UCSD-AML1 (cell line): ENCODE results near the gene FCRL2.

Source experiments
- DNase-seq: peaks from one replicate; lab custom pipeline; 2025; ENCODE audit not compliant: unreplicated experiment; lab: John Stamatoyannopoulos, UW

Gene FCRL2, protein sequence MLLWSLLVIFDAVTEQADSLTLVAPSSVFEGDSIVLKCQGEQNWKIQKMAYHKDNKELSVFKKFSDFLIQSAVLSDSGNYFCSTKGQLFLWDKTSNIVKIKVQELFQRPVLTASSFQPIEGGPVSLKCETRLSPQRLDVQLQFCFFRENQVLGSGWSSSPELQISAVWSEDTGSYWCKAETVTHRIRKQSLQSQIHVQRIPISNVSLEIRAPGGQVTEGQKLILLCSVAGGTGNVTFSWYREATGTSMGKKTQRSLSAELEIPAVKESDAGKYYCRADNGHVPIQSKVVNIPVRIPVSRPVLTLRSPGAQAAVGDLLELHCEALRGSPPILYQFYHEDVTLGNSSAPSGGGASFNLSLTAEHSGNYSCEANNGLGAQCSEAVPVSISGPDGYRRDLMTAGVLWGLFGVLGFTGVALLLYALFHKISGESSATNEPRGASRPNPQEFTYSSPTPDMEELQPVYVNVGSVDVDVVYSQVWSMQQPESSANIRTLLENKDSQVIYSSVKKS

DNA sequence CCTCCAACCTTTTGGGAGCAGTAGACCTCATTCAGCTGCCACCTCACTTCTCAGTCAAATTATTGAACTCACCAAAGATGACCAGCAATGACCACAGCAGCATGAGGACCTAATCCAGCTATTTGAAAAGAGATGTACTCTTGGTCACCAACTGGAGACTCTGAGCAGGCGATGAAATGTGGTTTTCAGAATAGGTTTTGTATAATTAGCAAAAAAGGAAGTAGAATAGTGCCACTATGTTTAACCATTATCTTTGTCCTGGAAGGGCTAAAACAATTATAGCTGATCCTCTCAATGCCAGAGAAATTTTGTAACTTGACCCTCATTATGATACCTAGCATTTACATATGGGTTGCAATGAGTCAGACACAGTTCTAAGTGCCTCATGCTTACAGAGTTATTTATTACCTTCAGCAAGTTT, at the start of gene FCRL2:
Gene FCRL2, minus strand, starts transcription at position 162 of the 421 bp plus-strand sequence. Its CDS starts 59 bp downstream, at position 103.
- DNase-seq: no peak

DNA sequence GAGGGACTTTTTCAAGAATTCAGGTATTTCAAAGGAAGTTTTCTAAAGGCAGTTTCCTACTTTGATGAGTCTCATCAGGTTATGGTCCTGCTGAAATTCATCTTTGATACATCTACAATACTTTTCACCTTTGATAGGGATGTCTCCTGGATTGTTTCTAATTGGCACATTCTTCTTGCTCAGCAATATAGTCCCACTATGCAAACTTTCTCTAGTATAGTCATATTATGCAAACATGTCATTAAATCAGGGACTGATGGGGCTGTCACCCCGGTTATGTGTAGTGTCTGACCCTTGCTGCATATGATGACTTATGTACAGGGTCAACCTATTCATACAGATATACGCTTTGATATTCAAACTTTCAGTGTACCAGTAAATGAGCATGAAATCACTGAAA, 43.4 kb upstream of the FCRL2 start:
- no peak for DNase-seq

DNA sequence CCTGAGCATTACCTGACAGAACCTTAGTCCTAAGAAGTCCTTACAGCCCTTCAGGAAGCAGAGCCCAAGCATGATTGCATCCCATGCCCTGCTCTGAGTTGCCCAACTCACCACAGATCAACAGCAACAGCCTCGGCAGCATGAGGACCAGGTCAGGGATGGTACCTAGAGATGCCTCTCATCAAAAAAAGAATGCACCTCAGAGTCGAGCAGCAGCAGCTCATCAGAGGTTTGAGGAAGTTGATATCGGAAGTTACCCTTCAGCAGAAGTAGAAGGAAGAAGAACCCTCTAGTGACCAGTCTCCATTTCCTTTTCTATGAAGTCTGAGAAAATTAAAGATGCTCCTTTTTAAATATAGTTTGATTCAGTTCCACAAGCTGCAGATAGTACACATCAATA, 43.0 kb upstream of the FCRL2 start, which contains the start of gene FCRL1:
Gene FCRL1, minus strand, starts transcription at position 225 of the 400 bp plus-strand sequence. Its CDS starts 83 bp downstream, at position 142.
- DNase-seq: no peak

DNA sequence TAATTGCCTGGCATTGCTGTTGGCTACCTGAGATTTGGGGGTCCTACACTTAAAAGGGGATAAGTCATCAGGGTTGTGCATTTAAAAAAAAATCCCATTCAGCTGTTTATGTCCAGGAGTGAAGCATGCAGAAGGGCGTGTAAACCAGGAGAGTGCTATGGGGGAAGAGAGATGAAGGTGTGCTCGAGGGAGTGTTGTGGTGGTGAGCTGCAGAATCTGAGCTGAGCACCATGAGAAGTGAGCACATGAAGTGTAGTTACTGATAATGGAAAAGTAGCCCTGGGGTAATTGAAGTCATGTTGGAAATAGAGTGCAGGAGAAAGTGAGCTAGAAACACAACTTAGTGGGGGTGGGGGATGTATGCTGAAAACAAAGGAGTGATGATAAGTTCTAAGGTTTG, 42.3 kb upstream of the FCRL2 start:
- DNase-seq: no peak

DNA sequence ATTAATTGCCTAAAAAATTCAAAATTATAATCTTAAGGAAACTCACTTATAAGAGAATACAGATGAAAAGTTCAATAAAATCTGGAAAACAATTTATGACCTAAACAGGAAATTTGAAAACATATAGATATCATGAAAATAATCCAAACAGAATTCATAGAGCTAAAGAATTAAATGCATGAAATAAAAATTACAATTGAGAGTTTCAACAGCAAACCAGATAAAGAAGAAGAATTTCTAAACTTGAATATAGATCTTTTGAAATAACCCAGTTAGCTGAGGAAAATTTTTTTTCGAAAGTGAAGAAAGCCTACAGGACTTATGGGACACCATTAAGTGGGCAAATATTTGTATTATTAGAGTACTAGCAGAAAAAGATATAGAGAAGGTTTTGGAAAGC, 36.3 kb upstream of the FCRL2 start:
- no peak for DNase-seq

DNA sequence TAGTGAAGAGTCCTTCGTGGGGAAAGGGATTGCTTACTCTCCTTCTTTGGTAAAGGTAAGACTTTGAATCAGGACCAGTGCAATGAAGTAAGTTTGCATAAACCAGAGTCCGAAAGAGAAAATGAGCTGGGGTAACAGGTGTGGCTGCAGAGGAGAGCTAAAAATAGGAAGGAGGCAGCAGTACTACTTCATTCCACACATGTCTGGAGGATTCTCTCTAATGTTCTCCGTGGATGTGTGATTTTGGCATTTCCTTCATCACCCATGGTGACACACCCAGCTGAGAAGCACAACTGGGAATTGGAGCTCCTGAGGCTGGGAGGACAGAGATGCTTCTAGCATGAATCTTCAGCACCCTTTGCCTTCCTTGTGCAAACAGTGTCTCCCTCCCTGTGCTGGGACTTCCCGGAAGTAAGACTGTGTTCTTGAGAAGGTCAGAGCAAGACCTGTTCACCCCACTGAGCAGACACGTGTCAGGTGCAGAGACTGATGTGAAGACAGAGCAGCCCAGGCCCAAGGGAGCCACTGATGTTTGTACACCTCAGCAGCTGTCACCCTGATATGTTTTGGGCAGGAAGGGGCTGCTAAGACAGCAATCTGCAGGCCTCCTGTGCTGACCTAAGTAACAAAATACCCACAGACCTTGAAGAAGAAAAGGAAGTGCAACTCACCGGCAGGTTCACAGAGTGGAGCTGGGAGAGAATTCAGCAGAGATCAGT, 29.7 kb upstream of the FCRL2 start:
- DNase-seq: no peak

DNA sequence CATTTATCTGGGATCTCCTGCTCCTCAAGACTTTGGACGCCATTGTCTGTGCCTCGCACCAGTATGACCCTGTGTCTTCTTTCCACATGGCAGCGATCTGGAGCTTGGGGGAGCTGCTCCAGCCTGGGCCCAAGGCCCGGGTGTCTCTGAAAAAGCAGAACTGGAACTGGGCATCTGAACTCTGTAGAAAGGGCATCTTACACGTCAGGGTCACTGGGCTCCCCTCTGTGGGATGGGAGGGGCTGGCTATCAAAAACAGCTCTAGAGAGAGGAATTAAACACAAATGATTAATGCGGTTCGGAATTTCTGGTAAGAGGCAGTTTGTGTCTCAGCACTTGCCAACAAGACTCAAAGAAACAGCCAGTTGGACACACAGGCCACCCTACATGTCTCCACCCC, 26.9 kb upstream of the FCRL2 start:
- DNase-seq: no peak

DNA sequence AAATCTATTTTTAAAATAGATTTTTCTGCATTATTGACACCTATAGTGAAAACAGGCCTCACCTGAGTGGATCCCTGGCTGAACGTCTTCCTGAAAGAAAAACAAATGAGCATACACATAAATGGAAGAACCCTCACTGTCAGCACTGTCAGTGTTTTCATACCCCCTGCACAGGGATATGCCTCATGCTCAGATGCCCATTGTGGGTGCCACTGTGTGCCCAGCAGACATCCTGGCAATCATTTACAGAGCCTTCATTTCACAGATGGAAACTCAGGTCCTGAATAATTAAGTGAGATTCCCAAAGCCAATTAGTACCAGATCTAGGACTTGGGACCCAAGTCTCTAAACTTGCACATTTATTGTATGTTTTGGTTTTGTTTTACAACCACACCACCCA, 23.1 kb upstream of the FCRL2 start:
- no peak for DNase-seq

DNA sequence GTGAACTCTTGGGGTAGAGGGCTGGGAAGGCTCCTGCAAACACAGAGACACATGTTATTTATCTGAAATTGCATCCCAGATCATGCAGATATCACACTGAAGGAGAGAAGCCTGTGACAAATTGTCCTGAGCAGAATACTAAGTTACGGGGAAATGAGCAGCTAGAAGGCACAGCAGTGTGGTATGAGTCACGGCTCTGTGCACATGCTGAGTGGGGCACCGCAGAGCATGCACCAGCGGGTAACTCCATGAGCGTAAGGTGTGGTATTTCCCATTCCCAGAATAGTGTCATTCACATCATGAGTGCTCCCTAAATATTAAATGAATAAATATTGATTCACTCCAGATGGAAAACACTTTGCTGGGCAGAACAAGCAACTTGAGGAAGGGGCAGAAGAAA, 21.3 kb upstream of the FCRL2 start:
- DNase-seq: no peak

DNA sequence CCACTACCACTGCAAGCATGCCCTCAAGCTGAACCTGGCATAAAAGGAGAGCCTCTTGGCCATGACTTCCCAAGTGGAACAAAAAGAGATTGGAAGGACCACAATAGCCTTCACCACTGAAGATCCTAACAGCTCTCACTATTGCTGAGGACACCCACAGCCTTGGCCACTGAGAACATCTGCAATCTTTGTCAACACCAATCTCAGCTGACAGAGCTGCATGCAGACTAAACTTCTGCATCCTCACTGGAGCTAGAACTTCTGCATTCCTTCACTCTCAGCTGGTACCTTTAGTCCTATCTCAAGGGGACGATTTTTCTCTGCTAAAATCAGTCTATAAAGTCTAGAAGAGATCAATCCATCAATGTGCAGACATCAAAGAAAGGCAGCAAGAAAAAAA, 8.3 kb upstream of the FCRL2 start:
- DNase-seq: no peak

DNA sequence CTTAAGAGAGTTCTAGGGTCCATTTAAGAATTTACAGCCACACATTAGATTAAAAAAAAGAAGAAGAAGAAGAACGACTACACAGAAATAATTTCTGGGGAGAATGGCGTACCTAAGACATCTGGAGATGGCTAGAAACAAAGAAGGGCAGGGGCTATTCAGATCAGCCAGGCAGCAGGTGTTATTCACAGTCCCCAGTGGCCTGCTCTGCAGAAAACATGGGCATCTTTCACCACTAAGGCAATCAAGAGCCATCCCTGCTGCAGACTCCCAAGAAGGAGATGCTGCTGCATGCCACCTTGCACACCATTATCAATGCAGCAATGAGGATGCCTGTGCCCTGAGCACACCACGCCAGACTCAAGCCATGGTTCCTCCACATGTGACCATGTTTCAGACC, 7.9 kb upstream of the FCRL2 start:
- no peak for DNase-seq

DNA sequence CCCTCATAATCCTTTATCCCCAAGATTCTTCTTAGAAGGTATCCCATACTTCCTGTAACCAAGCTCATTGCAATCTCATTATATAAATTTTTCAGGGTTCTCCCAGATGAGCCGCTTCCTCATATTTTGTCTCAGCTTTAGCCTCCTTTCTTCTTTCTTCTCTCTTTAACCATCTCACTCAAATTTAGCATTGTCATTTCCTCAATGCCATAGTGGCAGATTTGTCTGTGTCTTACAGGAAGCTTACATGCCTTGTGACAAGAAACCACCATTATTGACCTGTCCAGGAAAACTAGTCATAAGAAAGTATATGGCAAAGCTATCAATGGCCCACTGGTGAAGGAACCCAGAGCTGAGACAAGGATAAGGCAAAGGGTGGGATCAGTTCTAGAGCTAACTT, 6.0 kb upstream of the FCRL2 start:
- no peak for DNase-seq

DNA sequence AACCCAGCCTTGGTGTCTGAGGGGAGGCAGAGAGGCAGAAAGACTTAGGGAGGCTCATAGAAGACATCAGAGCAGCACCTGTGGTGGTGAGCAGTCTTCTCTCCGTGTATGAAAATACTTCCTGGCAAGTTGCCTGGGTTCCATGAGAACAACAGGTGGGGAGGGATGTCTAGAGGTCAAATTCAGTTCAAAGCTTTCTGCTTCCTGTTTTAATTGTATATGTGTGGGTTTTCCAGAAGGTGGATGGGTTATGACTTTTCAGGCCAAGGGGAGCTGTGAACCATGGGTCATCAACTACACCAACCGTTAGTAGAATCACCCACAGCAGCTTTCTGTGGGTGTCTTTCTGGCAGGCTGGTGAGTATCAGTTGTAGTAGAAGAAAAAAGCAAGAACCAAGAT, 4.1 kb upstream of the FCRL2 start:
- DNase-seq: no peak

DNA sequence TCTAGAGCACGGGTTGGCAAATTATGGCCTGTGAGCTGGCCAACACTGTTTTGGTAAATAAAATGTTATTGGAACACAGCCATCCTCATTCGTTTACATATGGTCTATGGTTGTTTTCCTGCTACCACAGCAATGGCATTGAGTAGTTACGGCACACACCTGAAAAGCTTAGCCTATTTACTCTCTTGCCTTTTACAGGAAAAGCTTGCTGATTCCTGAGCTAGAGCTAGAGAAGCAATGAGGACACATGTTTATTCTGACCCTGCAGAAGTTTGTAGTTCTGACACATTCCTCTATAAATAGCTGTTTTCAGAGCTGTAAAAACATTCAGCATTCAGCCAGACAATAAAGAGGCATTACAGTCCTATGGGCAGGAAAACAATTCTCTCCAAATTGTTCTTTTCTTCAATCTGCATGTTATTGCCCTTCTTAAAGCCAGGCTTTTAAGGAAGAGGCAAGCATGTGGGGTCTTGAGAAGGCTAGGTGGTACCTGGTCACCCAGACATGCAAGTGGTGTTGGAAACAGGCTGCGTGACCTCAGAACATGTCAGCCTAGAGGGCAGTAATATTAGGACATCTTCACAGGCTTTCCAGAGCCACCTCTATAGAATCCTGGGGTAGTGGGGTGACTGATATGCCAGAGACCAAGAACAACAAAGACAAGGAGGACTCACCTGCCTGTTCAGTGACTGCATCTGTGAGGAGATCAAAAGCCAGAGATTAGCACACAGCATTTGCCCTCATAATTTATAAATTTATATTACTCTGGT, 1.6 kb downstream of the FCRL2 start:
- no peak for DNase-seq

DNA sequence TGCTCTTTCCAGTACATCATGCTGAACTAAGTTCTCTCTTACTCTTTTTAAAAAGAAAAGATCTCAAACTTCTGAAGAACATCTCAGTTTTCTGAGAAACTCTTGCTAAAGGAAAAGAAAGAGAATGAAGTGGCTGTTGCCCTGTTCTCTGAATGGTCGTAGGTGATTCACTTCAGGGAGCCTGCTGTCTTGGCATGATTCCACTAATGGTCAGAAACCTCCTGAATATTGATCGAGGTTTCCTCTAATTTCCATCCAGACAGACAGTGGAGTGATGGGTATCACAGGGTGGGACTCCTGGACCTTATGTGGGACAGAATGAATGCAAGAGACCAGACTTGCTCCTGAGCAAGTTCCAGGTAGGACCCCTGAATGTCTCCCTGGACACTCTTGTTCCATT, 2.5 kb downstream of the FCRL2 start:
- no peak for DNase-seq

DNA sequence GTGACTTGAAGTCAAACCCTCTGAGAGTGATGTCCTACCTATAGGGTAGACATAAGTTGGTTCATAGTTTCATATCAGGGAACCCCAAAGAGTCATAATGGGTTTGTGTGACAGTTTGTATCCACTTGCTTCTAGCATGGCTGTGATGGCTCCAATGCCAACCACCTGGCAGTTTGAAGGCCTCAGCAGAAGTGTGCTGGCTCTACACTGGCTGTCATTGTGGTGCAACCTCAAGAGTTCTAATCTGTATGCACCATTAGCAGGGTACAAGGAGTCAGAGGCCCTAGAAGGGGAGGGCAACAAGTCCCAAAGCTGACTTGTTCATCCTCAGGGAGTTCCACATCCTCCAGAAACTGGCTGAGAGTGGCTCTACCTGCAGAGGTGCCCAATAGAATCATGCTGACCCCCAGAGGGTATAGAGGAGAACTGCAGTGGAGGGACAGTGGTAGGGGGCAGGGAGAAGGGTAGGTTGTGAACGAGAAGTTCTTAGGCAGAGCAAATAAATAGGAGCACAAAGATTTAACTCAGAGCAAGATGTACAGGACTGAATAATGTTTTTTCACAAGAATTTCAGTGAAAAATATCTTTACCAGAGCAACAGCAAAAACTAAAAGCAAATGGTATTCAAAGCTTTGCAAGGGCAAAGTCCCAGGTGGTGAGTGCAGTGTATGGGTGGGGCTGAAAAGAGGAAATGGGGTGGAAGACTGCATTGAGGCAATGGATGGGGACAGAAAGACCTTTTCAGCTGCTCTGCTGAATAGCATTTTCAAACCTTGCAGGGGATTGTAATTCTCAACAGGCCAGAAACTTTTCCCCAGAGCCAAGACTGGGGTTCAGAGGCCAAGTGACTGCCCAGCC, 3.2 kb downstream of the FCRL2 start:
- DNase-seq: no peak

DNA sequence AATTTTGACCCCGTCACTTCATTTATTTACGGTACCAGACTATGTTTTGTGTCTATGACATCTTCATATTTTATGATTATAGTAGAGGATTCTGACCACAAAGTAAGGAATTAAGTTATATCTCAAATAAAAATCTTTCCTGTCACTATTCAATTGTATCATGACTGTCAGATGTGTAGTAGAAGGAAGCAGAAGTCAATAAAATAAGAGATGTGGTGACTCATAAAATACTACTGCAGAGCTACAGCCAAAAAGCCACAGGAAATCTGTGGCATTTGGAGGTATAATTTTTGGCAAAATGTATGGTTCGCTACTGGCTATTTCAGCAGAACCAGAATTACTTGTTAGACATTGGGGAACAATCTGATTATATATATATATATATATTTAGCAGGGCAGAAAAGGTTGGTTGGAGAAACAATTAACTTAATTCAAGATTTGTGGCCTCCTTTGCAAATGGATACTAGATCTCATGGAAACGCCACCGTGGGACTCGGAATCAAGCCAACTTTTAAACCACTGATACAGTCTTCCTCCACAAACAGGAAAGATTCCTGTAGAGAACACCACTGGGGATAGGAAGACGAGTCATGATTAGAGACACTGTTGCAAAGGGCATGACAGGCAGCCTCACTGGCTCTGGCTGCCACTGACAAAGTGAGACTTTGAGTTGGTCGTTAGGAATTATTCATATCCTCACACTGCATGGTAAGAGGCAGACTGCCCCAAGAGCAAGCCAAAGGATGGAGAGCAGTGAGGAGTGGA, 5.1 kb downstream of the FCRL2 start:
- DNase-seq: no peak

DNA sequence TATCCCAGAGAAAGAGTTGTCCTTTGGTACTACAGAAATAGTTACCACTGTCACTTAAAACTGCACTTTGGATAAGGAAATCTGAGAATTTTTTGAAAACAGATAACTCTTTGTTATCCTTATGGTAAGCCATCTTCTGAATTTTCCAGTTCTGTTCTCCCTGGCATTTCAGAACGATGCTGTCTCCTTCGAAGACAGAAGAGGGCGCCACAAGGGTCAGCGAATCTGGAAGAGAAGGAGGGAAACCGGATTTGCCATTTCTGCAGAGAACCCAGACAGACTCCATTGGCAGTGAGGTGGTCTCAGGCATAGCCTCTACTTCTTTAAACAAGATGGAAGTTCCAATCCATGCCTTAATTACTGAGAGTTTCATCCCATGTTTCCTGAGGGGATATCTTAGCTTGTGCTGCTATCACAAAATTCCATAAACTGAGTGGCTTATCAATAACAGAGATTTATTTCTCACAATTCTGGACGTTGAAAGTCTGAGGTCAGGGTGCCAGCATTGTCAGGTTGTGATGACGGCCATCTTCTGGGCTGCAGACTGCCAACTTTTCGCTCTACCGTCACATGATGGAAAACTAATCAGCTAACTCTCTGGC, 6.4 kb downstream of the FCRL2 start:
- DNase-seq: no peak

DNA sequence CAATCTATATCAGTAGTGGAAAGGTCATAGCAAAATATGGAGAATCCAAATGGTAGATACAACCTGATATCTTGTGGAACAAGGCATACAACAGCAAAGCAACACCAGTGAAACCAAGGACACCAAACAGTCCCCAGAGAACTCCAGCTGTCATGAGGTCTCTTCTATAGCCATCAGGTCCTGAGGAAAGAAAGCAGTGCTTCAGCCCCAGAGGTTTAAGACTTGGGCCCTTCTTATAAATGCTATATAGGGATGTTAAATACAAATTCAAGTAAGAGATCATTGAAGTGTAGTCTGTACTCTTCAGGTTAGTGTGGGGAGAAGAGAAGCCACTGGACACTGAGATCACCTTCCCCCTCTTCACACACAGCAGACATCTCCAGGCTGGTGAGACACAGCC, 10.1 kb downstream of the FCRL2 start:
- no peak for DNase-seq
